Esophagus mucosa (tissue), 1 donor: ENCODE results near the gene TNK2. TPM values are rescaled to one million over a fixed set of nuclear protein-coding genes. Genes with fewer than 3 reads are reported as not detected.
"Not testable (repeated sequence)": the region's sequence is repeated elsewhere in the genome, so short reads cannot be mapped to it uniquely, and the experiment has no call there.

Source experiments
- ATAC-seq: fragments of 200-7000 bp; cut with Tn5 transposase; one replicate; pipeline ENCODE4 v1.9.1; 2020
- total RNA-seq: library from RNA; stranded (reverse); gene quantifications from one replicate; pipeline ENCODE4 v1.2.4, GENCODE V29; 2023
- donor health status: DM: yes; HTN: yes; CAD: no.

The TNK2 gene
- total RNA-seq, 1 donor from 2014 or later = 42.6 TPM

- no peak for ATAC-seq
These were observed 40.0 kb downstream of the TNK2 start for GRCh38 chr3:195868336-195868865.

GRCh38 chr3:195867631-195868335, 40.6 kb downstream of the TNK2 start:
- no peak for ATAC-seq

- no peak for ATAC-seq
These were observed 41.5 kb downstream of the TNK2 start for GRCh38 chr3:195866686-195867511.

- ATAC-seq = no peak
These were observed 42.6 kb downstream of the TNK2 start for GRCh38 chr3:195865752-195866151.

- peak; percentile 90 for ATAC-seq
These were observed 45.0 kb downstream of the TNK2 start for GRCh38 chr3:195863121-195864061.

DNA sequence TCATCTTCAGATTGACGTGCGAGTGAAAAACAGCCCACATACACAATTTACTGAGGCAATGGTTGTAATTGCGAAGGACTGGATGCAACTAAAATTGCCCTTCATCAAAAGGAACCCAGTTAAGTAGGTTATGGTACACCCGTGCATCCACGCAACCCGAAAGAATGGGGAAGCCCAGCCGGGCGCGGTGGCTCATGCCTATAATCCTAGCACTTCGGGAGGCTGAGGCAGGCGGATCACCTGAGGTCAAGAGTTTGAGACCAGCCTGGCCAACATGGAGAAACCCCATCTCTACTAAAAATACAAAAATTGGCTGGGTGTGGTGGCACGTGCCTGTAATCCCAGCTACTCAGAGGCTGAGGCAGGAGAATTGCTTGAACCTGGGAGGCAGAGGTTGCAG, 46.0 kb downstream of the TNK2 start:
- ATAC-seq = not testable (repeated sequence)

- ATAC-seq = no peak
These were observed 47.9 kb downstream of the TNK2 start for GRCh38 chr3:195860456-195860855.

GRCh38 chr3:195859846-195860411, 48.4 kb downstream of the TNK2 start:
- peak; percentile 8 for ATAC-seq

DNA sequence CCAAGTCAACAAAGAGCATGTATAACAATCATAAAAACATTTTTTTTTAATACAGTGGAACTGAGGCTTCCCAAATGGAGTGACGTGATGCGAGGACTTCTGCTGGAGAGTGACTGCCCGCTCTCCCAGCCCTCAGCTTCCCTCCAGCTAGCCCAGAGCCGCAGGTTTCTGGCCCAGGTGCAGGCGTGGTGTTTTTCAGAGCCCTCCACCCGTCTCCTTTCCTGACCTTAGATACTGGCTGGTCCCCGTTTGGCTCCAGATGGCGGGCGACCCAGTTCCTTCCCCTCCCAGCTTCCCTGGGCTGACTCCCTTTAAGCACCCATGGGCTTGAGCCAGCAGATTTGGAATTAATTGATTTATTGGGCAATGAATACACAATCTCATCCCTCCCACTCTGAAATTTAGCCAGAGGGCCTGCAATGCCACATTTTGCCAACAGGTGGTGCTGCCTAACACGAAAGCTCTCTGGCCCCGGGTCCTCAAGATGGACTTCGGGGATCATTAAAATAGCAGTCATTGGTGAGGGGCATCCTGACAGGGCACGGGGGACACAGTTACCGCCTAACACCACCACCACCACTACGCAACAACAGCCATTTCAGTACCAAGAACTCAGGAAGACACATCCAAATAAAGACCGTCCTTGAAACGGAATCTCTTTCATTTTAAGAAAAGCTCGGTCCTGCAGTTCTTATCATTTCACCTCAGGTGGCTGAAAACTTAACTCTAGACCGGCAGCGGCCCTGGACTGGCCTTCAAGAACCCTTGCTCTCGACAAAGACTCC, 49.1 kb downstream of the TNK2 start:
- peak; percentile 24 for ATAC-seq

- ATAC-seq = no peak
These were observed 51.8 kb downstream of the TNK2 start for GRCh38 chr3:195856410-195857084.

GRCh38 chr3:195855471-195856409, 52.6 kb downstream of the TNK2 start:
- peak; percentile 57 for ATAC-seq

GRCh38 chr3:195854628-195855294, 53.6 kb downstream of the TNK2 start:
- peak; percentile 24 for ATAC-seq

GRCh38 chr3:195853996-195854395, 54.4 kb downstream of the TNK2 start:
- no peak for ATAC-seq

DNA sequence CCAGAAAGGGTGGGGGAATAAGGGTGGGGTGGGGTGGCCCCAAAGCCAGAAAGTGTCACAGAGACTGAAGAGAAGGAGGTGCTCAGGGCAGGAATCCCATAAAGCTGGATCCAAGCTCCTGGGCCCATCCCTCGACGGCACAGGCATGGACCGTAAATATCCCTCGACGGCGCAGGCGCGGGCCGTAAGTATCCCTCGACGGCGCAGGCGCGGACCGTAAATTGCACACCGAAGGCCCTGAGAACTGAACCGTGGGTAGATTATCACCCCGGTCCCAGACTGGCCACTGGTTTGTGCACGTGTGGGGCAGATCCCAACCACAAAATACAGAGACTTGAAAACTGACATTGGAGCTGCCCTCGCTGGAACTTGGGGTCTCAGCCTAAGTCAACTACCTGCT, 55.3 kb downstream of the TNK2 start:
- no peak for ATAC-seq

DNA sequence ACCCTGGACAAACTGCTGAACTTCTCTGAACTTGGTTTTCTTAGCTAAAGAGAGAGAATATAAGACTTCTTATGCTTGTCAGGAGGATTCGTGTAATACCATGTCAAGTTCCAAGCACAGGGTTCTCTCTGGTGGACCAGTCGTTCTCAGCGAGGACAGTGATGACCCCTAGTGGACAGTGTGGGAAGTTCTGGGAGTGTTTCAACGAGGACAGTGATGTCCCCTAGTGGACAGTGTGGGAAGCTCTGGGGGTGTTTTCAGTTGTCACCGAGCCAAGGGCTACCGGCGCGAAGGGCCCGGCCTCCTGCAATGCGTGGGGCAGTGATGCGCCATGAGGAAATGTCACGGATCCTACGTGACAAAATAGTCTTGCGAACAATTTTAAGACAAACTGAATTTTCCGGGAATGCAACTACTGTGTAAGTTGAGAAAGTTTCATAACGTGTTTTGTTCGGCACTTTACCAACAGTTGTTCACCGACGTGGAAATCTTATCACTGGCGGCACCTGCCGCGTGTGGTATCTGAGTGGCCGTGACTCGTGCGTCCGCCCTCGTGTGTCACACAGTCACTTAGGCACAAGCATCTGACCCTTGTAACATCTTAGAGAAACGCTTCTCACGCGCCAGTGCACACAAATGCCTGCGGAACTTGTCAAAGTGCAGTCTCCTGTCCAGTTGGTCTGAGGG, 57.4 kb downstream of the TNK2 start:
- peak; percentile 96 for ATAC-seq

- no peak for ATAC-seq
These were observed 58.9 kb downstream of the TNK2 start for GRCh38 chr3:195849322-195850074.
